Measurements from ENCODE around the gene SDK2.

Gene SDK2

DNA sequence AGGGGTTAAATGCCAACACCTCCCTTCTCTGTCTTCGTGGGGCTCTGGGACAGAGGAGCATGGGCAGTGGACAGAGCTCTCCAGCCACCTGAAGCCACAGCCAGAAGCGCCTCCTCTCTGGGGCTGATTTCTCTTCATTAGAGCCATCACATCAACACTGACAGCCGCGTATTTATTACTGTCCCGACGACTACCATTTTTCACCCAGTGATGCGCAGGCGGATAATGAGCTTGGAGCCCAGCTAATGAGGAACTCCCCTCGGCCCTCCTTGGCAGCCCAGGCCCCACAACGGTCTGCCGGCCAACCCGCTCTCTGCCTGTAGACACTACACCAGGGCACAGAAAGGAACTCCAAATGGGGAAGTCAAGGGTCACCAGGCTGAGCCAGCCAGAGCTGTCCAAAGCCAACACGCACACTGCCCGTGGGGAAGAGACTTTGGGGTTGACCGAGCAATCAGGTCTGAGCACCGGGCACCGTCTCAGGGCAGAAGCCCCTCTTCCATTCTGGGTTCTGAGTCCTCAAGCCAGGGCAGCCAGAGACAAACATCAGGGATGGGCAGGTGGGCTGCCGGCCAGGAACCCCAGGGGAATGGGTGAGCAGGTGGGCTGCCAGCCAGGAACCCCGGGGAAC, 13.2 kb downstream of the SDK2 start:
- in situ Hi-C loops (cut with MboI; ENCODE audit: low sequenced_read_pairs, unreplicated experiment): no loop called here
- TF ChIP-seq, protein P1, sequence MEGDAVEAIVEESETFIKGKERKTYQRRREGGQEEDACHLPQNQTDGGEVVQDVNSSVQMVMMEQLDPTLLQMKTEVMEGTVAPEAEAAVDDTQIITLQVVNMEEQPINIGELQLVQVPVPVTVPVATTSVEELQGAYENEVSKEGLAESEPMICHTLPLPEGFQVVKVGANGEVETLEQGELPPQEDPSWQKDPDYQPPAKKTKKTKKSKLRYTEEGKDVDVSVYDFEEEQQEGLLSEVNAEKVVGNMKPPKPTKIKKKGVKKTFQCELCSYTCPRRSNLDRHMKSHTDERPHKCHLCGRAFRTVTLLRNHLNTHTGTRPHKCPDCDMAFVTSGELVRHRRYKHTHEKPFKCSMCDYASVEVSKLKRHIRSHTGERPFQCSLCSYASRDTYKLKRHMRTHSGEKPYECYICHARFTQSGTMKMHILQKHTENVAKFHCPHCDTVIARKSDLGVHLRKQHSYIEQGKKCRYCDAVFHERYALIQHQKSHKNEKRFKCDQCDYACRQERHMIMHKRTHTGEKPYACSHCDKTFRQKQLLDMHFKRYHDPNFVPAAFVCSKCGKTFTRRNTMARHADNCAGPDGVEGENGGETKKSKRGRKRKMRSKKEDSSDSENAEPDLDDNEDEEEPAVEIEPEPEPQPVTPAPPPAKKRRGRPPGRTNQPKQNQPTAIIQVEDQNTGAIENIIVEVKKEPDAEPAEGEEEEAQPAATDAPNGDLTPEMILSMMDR (IDR thresholded peaks at IDR 0.05; ENCODE audit: borderline replicate concordance, control extremely low read depth, extremely low read depth, insufficient read depth, missing control alignments): no peak
- DNase-seq (ENCODE audit: low spot score): no peak

DNA sequence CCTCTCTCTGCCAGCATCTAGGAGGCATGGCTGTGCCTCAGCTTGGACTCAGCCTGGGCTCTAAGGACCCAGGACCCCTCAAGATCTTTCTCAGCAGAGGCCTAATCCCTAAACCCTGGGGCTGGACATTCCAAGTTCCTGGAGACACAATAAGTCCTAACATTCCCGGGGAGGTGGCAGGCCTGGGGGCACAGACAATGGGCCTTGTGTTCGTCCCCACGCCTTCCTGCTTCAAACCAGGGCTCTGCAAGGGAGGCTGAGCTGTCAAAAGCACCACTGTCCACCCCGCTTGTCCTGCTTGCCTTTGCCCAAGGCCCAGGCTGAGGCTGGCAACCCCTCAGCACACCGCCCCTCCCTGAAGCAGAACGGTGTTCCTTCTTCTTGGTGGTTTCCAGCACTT, 13.7 kb downstream of the SDK2 start:
- DNase-seq (ENCODE audit: low spot score): no peak
- TF ChIP-seq, protein P1 (IDR thresholded peaks at IDR 0.05; ENCODE audit: borderline replicate concordance, control extremely low read depth, extremely low read depth, insufficient read depth, missing control alignments): no peak

DNA sequence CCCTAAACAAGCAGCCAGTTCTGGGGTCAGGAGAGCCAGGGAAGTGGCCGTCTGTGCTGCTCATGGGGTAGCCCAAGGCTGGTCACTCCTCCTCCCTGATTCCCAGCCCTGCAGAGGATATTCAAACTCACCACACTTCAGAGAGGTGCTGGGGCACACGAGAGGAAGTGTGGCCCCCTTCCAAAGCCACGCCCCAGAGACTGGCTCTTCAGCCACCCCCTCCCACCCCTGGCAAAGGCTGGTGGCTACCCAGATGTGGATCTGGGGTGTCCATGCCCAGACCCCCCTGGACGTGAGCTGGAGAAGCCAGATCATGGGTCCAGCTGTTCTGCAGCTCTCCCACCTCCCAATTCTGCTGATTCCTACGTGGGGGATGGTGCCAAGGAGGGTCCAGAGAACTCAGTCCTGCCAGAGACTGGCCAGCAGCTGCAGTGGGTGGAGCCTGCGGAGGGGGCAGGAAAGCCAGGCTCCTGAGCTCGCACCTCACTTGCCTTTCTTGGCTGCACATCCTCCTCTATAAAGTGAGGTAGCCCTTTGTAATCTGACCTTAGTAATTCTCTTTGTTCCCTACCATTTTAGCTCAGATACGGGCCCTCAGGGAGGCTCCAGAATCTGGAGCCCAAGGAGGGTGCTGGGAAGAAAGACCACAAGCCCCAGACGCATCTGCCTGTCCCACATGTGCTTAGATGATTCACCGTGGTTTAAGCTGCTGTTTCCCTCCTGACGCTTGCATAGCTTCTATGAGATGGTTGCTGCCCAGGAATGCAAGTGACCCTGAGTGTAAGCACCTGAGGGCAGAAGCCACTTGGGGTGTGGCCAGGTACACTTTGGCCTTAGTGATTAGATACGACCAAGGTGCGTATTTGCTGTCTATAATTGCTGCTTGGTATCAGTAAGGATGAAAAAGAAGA, 15.3 kb downstream of the SDK2 start:
- no peak for DNase-seq (ENCODE audit: low spot score)
- TF ChIP-seq, protein P1 (IDR thresholded peaks at IDR 0.05; ENCODE audit: borderline replicate concordance, control extremely low read depth, extremely low read depth, insufficient read depth, missing control alignments): no peak
- in situ Hi-C loops (cut with MboI; ENCODE audit: low sequenced_read_pairs, unreplicated experiment): no loop called here

More for the DNA sequence above, 13.7 kb downstream of the SDK2 start:
- in situ Hi-C loops (cut with MboI; ENCODE audit: low sequenced_read_pairs, unreplicated experiment): no loop called here

DNA sequence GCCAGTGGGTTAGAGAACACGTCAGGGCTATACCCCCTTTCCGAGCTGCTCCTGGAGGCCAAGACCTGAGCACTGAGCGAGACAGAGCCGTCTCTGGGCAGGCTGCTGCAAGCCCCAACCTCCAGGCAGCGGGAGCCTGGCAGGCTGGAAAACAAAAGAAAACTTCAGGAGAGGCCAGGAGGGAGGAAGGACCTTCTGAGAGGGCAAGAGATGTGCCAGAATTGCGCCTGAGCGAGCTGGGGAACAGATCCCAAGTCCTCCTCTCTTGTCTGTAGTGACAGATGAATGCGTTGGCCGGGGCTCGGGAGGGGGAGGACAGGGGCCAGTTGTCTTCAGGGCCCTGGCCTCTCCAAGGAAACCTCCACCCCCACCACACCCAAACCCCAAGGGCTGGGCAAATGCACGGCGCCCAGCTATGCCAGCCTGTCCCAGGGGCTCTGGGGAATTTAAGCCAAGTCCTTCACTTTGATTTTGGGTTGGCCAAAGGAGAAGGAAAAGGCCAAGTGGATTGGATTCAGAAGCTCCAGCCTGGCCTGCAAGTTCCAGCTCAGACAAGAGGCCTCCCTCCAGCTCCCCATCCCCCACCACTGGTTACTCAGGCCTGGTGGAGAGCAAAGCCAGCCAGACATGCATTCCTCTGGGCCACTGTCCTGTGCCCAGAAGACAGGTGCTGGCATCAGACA, 18.1 kb downstream of the SDK2 start:
- in situ Hi-C loops (cut with MboI; ENCODE audit: low sequenced_read_pairs, unreplicated experiment): no loop called here
- TF ChIP-seq, protein P1 (IDR thresholded peaks at IDR 0.05; ENCODE audit: borderline replicate concordance, control extremely low read depth, extremely low read depth, insufficient read depth, missing control alignments): no peak
- DNase-seq (ENCODE audit: low spot score): no peak

DNA sequence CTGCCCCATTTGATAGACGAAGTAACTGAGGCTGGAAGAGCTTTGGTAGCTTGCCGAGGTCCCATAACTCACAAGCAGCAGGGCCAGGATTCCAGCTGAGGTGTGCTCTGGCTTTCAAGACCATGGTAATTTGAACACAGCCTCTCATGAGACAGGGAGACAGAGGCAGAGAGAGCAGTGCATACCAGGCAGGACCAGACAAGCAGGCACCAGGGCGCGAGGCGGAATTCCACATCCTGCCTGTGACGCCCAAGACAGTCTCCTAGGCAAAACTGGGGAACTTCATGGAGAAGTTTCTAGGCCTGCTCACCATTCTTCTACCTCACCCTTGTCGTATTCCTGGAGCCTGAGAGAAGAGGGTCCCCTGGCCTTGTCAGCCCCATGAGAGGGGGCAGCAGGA, 19.2 kb downstream of the SDK2 start:
- DNase-seq (ENCODE audit: low spot score): no peak
- in situ Hi-C loops (cut with MboI; ENCODE audit: low sequenced_read_pairs, unreplicated experiment): no loop called here
- TF ChIP-seq, protein P1 (IDR thresholded peaks at IDR 0.05; ENCODE audit: borderline replicate concordance, control extremely low read depth, extremely low read depth, insufficient read depth, missing control alignments): no peak

DNA sequence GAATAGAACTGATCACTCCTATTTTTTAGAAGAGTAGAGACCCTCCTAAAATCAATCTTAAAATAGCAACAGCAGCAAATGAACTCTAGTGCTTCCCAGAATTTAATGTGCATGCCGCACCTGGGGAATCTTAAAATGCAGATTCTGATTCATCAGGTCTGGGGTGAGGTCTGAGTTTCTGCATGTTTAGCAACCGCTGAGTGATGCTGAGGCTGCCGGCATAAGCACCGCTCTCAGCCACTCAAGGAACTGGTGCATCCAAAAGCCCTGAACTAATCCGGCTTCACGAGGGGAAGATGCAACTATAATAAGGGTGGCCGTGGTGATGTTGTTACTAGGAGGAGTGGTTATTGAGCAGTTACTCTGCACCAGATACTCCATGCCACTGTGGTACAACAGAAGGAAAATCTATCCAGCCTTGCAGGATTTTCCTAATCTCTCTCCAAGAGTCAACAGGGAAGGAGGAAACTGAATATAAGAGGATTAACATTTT, 19.7 kb downstream of the SDK2 start:
- TF ChIP-seq, protein P1 (IDR thresholded peaks at IDR 0.05; ENCODE audit: borderline replicate concordance, control extremely low read depth, extremely low read depth, insufficient read depth, missing control alignments): no peak
- DNase-seq (ENCODE audit: low spot score): no peak
- in situ Hi-C loops (cut with MboI; ENCODE audit: low sequenced_read_pairs, unreplicated experiment): no loop called here
